Ascending aorta (tissue), 2 donors: ENCODE measurements around the gene FBXL2. TPM values are rescaled to one million over a fixed set of nuclear protein-coding genes. Genes with fewer than 3 reads are reported as not detected.

ENCODE experiments used
- DNase-seq, 2 donors: peaks; one replicate each; pipeline ENCODE4 v3.0.0-alpha.2; 2019; ENCODE audit warnings: low spot score in 2 of 2
- H3K27ac ChIP-seq, 2 donors: fragments of 200-600 bp; sonication (generic); one replicate each; pipeline ENCODE4 v1.5.1; 2016 to 2017; ENCODE audit warnings: mild to moderate bottlenecking in 1 of 2
- H3K27me3 ChIP-seq: fragments of 200-600 bp; sonication (generic); one replicate; pipeline ENCODE4 v1.5.1; 2017
- H3K36me3 ChIP-seq, 2 donors: fragments of 200-600 bp; sonication (generic); one replicate each; pipeline ENCODE4 v1.5.1; 2016
- H3K4me1 ChIP-seq, 2 donors: fragments of 200-600 bp; sonication (generic); one replicate each; pipeline ENCODE4 v1.5.1; 2016 to 2017; ENCODE audit warnings: mild to moderate bottlenecking in 1 of 2
- H3K4me3 ChIP-seq, 2 donors: fragments of 200-600 bp; sonication (generic); one replicate each; pipeline ENCODE4 v1.5.1; 2016 to 2017; ENCODE audit warnings: mild to moderate bottlenecking in 1 of 2
- H3K9me3 ChIP-seq, 2 donors: fragments of 200-600 bp; sonication (generic); one replicate each; pipeline ENCODE4 v1.5.1; 2016
- CTCF ChIP-seq, 3 experiments: fragments of 200-600 bp in 2 of 3; fragments of 450-650 bp in 1 of 3; sonication (generic) in 2 of 3; IDR thresholded peaks; one replicate each; pipeline ENCODE4 v1.5.1; 2016 to 2019; ENCODE audit warnings: antibody characterized with exemption in 3 of 3, mild to moderate bottlenecking in 1 of 3, moderate library complexity in 1 of 3
- intact Hi-C: fragments of 100-400 bp; cut with DNase I; formaldehyde crosslinking; loops from one replicate; pipeline ENCODE4 v1.15.1; 2023
- total RNA-seq: library from RNA; depleted of rRNA; stranded (reverse); fragments of >200 nt; gene quantifications from one replicate; pipeline ENCODE4 v1.1.0, GENCODE V29; 2016

The FBXL2 gene
- total RNA-seq, 1 donor from 2014 or later = 33.4 TPM

- Histone ChIP-seq H3K9me3 (no peaks in the 10 kb centered on the region), H3K27me3 (no peaks in the 10 kb centered on the region), H3K27ac (no peak overlapping the region), H3K4me3 (no peak overlapping the region), H3K36me3 (no peaks in the 10 kb centered on the region), H3K4me1 (peaks cover 2 to 44% of the 10 kb centered on the region in 2 donors)
- intact Hi-C loops = loop anchor here (10.0 kb wide), 1 partner anchor 1896 kb away; the partner anchor contains the start of gene STT3B
- DNase-seq = no peak
- no peak for TF ChIP-seq CTCF (IDR thresholded peaks at IDR 0.05)
These were observed 153.3 kb downstream of the FBXL2 start for GRCh38 chr3:33430571-33430970.

GRCh38 chr3:33433843-33434242 is 156.6 kb downstream of the FBXL2 start:
- Histone ChIP-seq H3K27me3 (no peaks in the 10 kb centered on the region), H3K4me1 (peaks cover 6 to 54% of the 10 kb centered on the region in 2 donors), H3K36me3 (no peaks in the 10 kb centered on the region), H3K27ac (no peak overlapping the region), H3K9me3 (no peaks in the 10 kb centered on the region), H3K4me3 (no peak overlapping the region)
- intact Hi-C loops = loop anchor here (10.0 kb wide), 1 partner anchor 1899 kb away; the partner anchor contains the start of gene STT3B
- TF ChIP-seq CTCF (IDR thresholded peaks at IDR 0.05) = no peak
- no peak for DNase-seq

Other genes starting within 250 kb of the FBXL2 start
- gene GLB1, start 180.3 kb upstream of the FBXL2 start, total RNA-seq = 39.7 TPM
- 7.3 TPM for gene TMPPE, start 180.3 kb upstream of the FBXL2 start, total RNA-seq
- gene CRTAP, start 163.4 kb upstream of the FBXL2 start, total RNA-seq = 300 TPM
- 68.0 TPM for gene SUSD5, start 58.6 kb upstream of the FBXL2 start, total RNA-seq
- 55.8 TPM for gene UBP1, start 163.0 kb downstream of the FBXL2 start, total RNA-seq